B cell (primary cell): ENCODE measurements around the gene THSD4. TPM values are rescaled to one million over a fixed set of nuclear protein-coding genes. Genes with fewer than 3 reads are reported as not detected.

ENCODE experiments used
- ATAC-seq: fragments of 200-7000 bp; cut with Tn5 transposase; one replicate; pipeline ENCODE4 v1.10.0; 2021; ENCODE audit warnings: low read depth, mild to moderate bottlenecking, moderate number of reproducible peaks, moderate library complexity
- CTCF ChIA-PET: fragments of 350-600 bp; sonication (Branson Sonifier 250); formaldehyde crosslinking; loops from one replicate; lab custom pipeline; 2021; ENCODE audit warnings: antibody characterized with exemption, inconsistent platforms; lab: Charles Lee
- POLR2A ChIA-PET: fragments of 350-600 bp; sonication (Branson Sonifier 250); formaldehyde crosslinking; loops from one replicate; lab custom pipeline; 2021; ENCODE audit warnings: antibody characterized with exemption; lab: Charles Lee
- DNase-seq: peaks from one replicate; pipeline ENCODE4 v3.0.0; 2013
- H2AFZ ChIP-seq: 2 replicates; pipeline ENCODE4 v1.6.1; 2012; ENCODE audit warnings: mild to moderate bottlenecking, low read depth, low read length; ENCODE audit not compliant: insufficient read depth, poor library complexity, severe bottlenecking
- H3K27ac ChIP-seq, 2 donors: 1 replicate in 1 of 2; 2 replicates in 1 of 2; pipeline ENCODE4 v1.5.1; 2012 to 2013; ENCODE audit warnings: low read length in 2 of 2, mild to moderate bottlenecking in 2 of 2, moderate library complexity in 1 of 2
- H3K27me3 ChIP-seq, 4 experiments: fragments of 200-600 bp in 1 of 4; sonication (generic) in 1 of 4; replicated peaks in 1 of 4; 1 replicate in 2 of 4; 2 replicates in 2 of 4; pipeline versions ENCODE4 v1.6.1 to v1.7.0; 2013 to 2016; ENCODE audit warnings: low read length in 3 of 4, mild to moderate bottlenecking in 2 of 4, mixed read lengths in 1 of 4, moderate library complexity in 1 of 4; ENCODE audit not compliant: insufficient read depth in 4 of 4, control insufficient read depth in 3 of 4; ENCODE audit errors: control extremely low read depth in 1 of 4
- H3K36me3 ChIP-seq, 2 experiments: replicated peaks in 1 of 2; 1 replicate in 1 of 2; 2 replicates in 1 of 2; pipeline versions ENCODE4 v1.6.1 to v1.7.1; 2013; ENCODE audit warnings: low read length in 1 of 2; ENCODE audit not compliant: insufficient read depth in 2 of 2, control insufficient read depth in 1 of 2; ENCODE audit errors: control extremely low read depth in 1 of 2, extremely low read depth in 1 of 2
- H3K4me1 ChIP-seq, 2 donors: fragments of 200-600 bp in 1 of 2; sonication (generic) in 1 of 2; 1 replicate in 1 of 2; 2 replicates in 1 of 2; pipeline versions ENCODE4 v1.5.1 to v1.6.1; 2013 to 2017; ENCODE audit warnings: low read length in 2 of 2; ENCODE audit not compliant: control insufficient read depth in 2 of 2, insufficient read depth in 2 of 2
- H3K4me2 ChIP-seq: replicated peaks from 2 replicates; pipeline ENCODE3; 2012; ENCODE audit warnings: mild to moderate bottlenecking, low read depth, low read length; ENCODE audit not compliant: poor library complexity, severe bottlenecking
- H3K4me3 ChIP-seq, 5 experiments: fragments of 200-600 bp in 1 of 5; sonication (generic) in 1 of 5; 1 replicate in 3 of 5; 2 replicates in 2 of 5; pipeline versions ENCODE4 v1.5.1 to v1.7.0; 2011 to 2016; ENCODE audit warnings: low read length in 4 of 5, mild to moderate bottlenecking in 4 of 5, low read depth in 2 of 5, control low read depth in 1 of 5, moderate library complexity in 1 of 5; ENCODE audit not compliant: insufficient read depth in 1 of 5; ENCODE audit errors: control extremely low read depth in 1 of 5, extremely low read depth in 1 of 5
- H3K79me2 ChIP-seq: fragments of 200-600 bp; sonication (generic); one replicate; pipeline ENCODE4 v1.6.0; 2016; ENCODE audit warnings: low read length; ENCODE audit not compliant: control insufficient read depth, insufficient read depth
- H3K9ac ChIP-seq: fragments of 200-600 bp; sonication (generic); 2 replicates; pipeline ENCODE4 v1.6.1; 2017; ENCODE audit warnings: mild to moderate bottlenecking, low read length, moderate library complexity
- H3K9me3 ChIP-seq, 3 donors: one replicate each; pipeline versions ENCODE4 v1.6.1 to v1.7.1; 2013; ENCODE audit warnings: low read length in 2 of 3; ENCODE audit not compliant: control insufficient read depth in 2 of 3, insufficient read depth in 1 of 3; ENCODE audit errors: control extremely low read depth in 1 of 3
- H4K20me1 ChIP-seq: 2 replicates; pipeline ENCODE4 v1.6.0; 2012; ENCODE audit warnings: mild to moderate bottlenecking, low read length; ENCODE audit not compliant: insufficient read depth, control insufficient read depth, poor library complexity, severe bottlenecking
- H3K27ac Mint-ChIP-seq: one replicate; pipeline ENCODE4 v1.8.0; 2021; ENCODE audit warnings: mixed read lengths
- H3K27me3 Mint-ChIP-seq: one replicate; pipeline ENCODE4 v1.8.0; 2021; ENCODE audit warnings: mixed read lengths
- H3K4me1 Mint-ChIP-seq: one replicate; pipeline ENCODE4 v1.8.0; 2021; ENCODE audit warnings: mixed read lengths
- H3K4me3 Mint-ChIP-seq: one replicate; pipeline ENCODE4 v1.8.0; 2021; ENCODE audit warnings: mixed read lengths
- H3K9me3 Mint-ChIP-seq: one replicate; pipeline ENCODE4 v1.8.0; 2022; ENCODE audit warnings: mixed read lengths; ENCODE audit not compliant: insufficient read depth
- EZH2 ChIP-seq: IDR thresholded peaks from 2 replicates; pipeline ENCODE4 v1.6.1; 2012; ENCODE audit warnings: borderline replicate concordance, low read depth, mild to moderate bottlenecking, moderate library complexity, low read length; ENCODE audit not compliant: insufficient read depth, poor library complexity, severe bottlenecking
- WGBS: methylation state at CpG from one replicate; pipeline ENCODE4 v1.1.5; 2013; ENCODE audit warnings: missing lambda C conversion rate; ENCODE audit not compliant: insufficient coverage; 5-methylcytosine and 5-hydroxymethylcytosine counted together
- intact Hi-C: fragments of 100-400 bp; cut with micrococcal nuclease; formaldehyde crosslinking; loops from one replicate; pipeline ENCODE4 v1.10.0; 2022
- polyA plus RNA-seq: library from polyadenylated mRNA; depleted of rRNA; stranded (reverse); fragments of >200 nt; gene quantifications from 2 replicates; pipeline ENCODE4 v1.2.3, GENCODE V29; 2012
- total RNA-seq, 2 donors: library from RNA; stranded (reverse); fragments of 120-200 nt in 1 of 2; gene quantifications; 1 replicate in 1 of 2; 2 replicates in 1 of 2; pipeline versions ENCODE4 v1.2.3 to v1.2.4, GENCODE V29; 2013 to 2022
- TF ChIP-seq, protein P1 (sequence below): fragments of 200-600 bp; IDR thresholded peaks from one replicate; pipeline ENCODE4 v1.8.0; 2022; ENCODE audit warnings: antibody characterized with exemption, mild to moderate bottlenecking

Gene THSD4
- total and polyA plus RNA-seq, 2 donors (not counting 1 experiment from before 2014, with no cell fraction given) = not detected

DNA sequence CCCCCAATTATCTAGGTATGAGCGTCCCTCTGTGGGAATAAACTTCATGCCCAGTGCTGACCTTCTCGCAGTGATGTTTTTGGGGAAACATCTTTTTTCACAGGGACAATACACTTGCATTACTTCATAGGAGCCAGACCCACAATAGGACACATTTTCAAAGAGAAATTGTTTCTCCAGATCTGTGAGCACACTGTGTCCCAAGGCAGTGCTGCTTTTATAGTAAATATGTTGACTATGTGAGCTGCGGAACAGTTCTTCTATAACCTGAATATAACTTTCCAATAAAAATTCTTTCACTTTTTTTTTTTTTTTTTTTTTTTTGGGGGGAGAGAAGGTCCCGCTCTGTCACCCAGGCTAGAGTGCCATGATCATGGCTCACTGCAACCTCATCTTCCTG lies 17.4 kb upstream of the THSD4 start:
- Mint-ChIP-seq H3K27ac (no peak overlapping the region), H3K9me3 (peaks cover 3% of the 10 kb centered on the region), H3K4me1 (no peaks in the 10 kb centered on the region), H3K27me3 (peaks cover 8% of the 10 kb centered on the region), H3K4me3 (no peak overlapping the region)
- H3K36me3 ChIP-seq = no peaks in the 10 kb centered on the region
- WGBS = 100% methylated on average over 1 of the region's 4 CpGs
- no peak overlapping the region for H3K27ac ChIP-seq
- no peaks in the 10 kb centered on the region for H3K27me3 ChIP-seq
- H4K20me1 ChIP-seq = no peaks in the 10 kb centered on the region
- H3K4me2 ChIP-seq = no peak overlapping the region
- H2AFZ ChIP-seq = no peak overlapping the region
- TF ChIP-seq EZH2 = no peak
- TF ChIP-seq, protein P1, sequence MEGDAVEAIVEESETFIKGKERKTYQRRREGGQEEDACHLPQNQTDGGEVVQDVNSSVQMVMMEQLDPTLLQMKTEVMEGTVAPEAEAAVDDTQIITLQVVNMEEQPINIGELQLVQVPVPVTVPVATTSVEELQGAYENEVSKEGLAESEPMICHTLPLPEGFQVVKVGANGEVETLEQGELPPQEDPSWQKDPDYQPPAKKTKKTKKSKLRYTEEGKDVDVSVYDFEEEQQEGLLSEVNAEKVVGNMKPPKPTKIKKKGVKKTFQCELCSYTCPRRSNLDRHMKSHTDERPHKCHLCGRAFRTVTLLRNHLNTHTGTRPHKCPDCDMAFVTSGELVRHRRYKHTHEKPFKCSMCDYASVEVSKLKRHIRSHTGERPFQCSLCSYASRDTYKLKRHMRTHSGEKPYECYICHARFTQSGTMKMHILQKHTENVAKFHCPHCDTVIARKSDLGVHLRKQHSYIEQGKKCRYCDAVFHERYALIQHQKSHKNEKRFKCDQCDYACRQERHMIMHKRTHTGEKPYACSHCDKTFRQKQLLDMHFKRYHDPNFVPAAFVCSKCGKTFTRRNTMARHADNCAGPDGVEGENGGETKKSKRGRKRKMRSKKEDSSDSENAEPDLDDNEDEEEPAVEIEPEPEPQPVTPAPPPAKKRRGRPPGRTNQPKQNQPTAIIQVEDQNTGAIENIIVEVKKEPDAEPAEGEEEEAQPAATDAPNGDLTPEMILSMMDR = no peak
- DNase-seq (no peak), ATAC-seq (no peak)
- CTCF ChIA-PET = no interaction called here
- intact Hi-C loops = no loop called here
- POLR2A ChIA-PET = no interaction called here
- peaks cover 0 to 3% (median 0%) of the 10 kb centered on the region in 3 donors for H3K9me3 ChIP-seq
- H3K4me1 ChIP-seq = no peaks in the 10 kb centered on the region
- H3K9ac ChIP-seq = no peak overlapping the region
- no peak overlapping the region for H3K4me3 ChIP-seq
- H3K79me2 ChIP-seq = no peaks in the 10 kb centered on the region

DNA sequence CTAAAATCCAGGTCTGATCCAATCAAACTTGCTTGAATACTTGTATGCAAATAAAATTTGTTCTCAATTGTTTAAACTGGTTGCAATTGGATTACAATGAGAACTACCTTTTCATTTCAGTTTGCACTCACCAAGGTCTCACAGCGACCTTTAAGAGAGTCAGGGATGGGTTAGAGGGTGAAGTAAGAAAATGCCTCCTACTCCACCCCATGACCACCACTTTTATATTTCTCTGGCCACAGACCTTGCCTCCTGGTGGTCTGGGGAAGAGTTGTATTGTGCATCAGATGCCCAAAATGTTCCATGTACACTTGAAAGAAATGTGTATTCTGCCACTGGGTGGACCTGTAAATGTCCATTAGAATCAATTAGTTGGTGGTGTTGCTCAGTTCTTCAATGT lies 16.4 kb upstream of the THSD4 start:
- no peak overlapping the region for H3K27ac Mint-ChIP-seq
- Histone ChIP-seq H3K9me3 (peaks cover 0 to 3% (median 0%) of the 10 kb centered on the region in 3 donors), H3K36me3 (no peaks in the 10 kb centered on the region), H2AFZ (no peak overlapping the region), H3K4me1 (no peaks in the 10 kb centered on the region), H3K4me2 (no peak overlapping the region), H3K27me3 (no peaks in the 10 kb centered on the region), H3K4me3 (no peak overlapping the region), H3K9ac (no peak overlapping the region), H3K27ac (no peak overlapping the region), H4K20me1 (no peaks in the 10 kb centered on the region), H3K79me2 (no peaks in the 10 kb centered on the region)
- H3K27me3 Mint-ChIP-seq = peaks cover 8% of the 10 kb centered on the region
- no CpG with 5 or more reads among the region's 1 CpG for WGBS
- ChIA-PET CTCF (no interaction called here), POLR2A (no interaction called here)
- DNase-seq (no peak), ATAC-seq (no peak)
- TF ChIP-seq, protein P1 = no peak
- no peak for TF ChIP-seq EZH2
- H3K4me3 Mint-ChIP-seq = no peak overlapping the region
- no peaks in the 10 kb centered on the region for H3K9me3 Mint-ChIP-seq
- intact Hi-C loops = no loop called here
- H3K4me1 Mint-ChIP-seq = no peaks in the 10 kb centered on the region
